Panc1 (cell line): ENCODE results near the gene ANKLE2.

Source experiments
- CTCF ChIP-seq: fragments of 450-650 bp; IDR thresholded peaks from 2 replicates; pipeline ENCODE4 v1.5.1; 2017; ENCODE audit warnings: mild to moderate bottlenecking
- POLR2AphosphoS5 ChIP-seq: IDR thresholded peaks from 2 replicates; pipeline ENCODE4 v1.6.1; 2012; ENCODE audit warnings: mild to moderate bottlenecking, low read depth, low read length, moderate library complexity

- TF ChIP-seq CTCF (no peak), POLR2AphosphoS5 (no peak; the same call in 1 of the 2 replicates)
These were observed 53.5 kb downstream of the ANKLE2 start for GRCh38 chr12:132708150-132708549.
